IMR-90 (cell line): ENCODE data around the gene AKR1C4.

Experiments used
- FOS ChIP-seq: fragments of 150-350 bp; IDR thresholded peaks from 2 replicates; pipeline ENCODE4 v1.6.1; 2016; ENCODE audit warnings: low read depth, low read length
- POLR2A ChIP-seq: IDR thresholded peaks from 2 replicates; pipeline ENCODE4 v1.6.1; 2012; ENCODE audit warnings: mild to moderate bottlenecking, low read depth, low read length
- TF ChIP-seq, protein P1 (sequence below): conservative IDR thresholded peaks from 2 replicates; pipeline ENCODE4 v1.5.1; 2012; ENCODE audit warnings: mild to moderate bottlenecking, low read depth, low read length, improper control_type of control experiment
- TF ChIP-seq, protein P2 (sequence below): fragments of 150-350 bp; IDR thresholded peaks from 2 replicates; pipeline ENCODE4 v1.6.1; 2017; ENCODE audit warnings: mild to moderate bottlenecking, antibody characterized with exemption, low read length, low read depth

DNA sequence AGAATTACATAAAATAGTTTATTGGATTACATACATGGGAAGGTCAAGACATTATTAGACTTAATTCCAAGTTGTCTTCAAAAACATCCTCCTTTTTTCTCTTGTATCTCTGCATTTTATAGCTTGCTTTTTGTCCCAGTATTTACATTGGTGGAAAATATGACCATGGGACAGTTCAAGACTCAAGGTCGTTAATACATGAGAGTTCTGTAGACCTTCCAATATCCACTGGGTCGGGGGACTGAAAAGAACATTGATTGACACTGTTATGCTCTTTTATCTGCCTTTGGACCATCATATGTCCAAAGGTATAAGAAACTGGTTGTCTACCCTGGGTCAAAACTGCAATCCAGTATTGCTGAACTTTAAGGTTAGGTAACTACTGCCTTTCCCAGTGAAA is 36.7 kb downstream of the AKR1C4 start:
- TF ChIP-seq, protein P1, sequence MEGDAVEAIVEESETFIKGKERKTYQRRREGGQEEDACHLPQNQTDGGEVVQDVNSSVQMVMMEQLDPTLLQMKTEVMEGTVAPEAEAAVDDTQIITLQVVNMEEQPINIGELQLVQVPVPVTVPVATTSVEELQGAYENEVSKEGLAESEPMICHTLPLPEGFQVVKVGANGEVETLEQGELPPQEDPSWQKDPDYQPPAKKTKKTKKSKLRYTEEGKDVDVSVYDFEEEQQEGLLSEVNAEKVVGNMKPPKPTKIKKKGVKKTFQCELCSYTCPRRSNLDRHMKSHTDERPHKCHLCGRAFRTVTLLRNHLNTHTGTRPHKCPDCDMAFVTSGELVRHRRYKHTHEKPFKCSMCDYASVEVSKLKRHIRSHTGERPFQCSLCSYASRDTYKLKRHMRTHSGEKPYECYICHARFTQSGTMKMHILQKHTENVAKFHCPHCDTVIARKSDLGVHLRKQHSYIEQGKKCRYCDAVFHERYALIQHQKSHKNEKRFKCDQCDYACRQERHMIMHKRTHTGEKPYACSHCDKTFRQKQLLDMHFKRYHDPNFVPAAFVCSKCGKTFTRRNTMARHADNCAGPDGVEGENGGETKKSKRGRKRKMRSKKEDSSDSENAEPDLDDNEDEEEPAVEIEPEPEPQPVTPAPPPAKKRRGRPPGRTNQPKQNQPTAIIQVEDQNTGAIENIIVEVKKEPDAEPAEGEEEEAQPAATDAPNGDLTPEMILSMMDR, result no peak
- TF ChIP-seq, protein P2, sequence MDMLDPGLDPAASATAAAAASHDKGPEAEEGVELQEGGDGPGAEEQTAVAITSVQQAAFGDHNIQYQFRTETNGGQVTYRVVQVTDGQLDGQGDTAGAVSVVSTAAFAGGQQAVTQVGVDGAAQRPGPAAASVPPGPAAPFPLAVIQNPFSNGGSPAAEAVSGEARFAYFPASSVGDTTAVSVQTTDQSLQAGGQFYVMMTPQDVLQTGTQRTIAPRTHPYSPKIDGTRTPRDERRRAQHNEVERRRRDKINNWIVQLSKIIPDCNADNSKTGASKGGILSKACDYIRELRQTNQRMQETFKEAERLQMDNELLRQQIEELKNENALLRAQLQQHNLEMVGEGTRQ, result no peak
- no peak for TF ChIP-seq POLR2A
- TF ChIP-seq FOS, result no peak
